ENCODE measurements around the gene DNAL1. TPM values are rescaled to one million over a fixed set of nuclear protein-coding genes. Genes with fewer than 3 reads are reported as not detected.

Gene DNAL1
- total and polyA plus RNA-seq, 10 of the 15 experiments (the other 5 are each of a cell fraction or from before 2014, with no cell fraction given): 2.4 to 18.2 (median 7.4) TPM

- WGBS (ENCODE audit: insufficient coverage, insufficient replicate concordance, low lambda C conversion rate, missing lambda C conversion rate): 72% methylated on average over 7 of the region's 7 CpGs
- no peak for TF ChIP-seq ZSCAN29 (IDR thresholded peaks at IDR 0.05)
- TF ChIP-seq HCFC1 (IDR thresholded peaks at IDR 0.05; ENCODE audit: low read length): no peak
- no peak for TF ChIP-seq NFIC (IDR thresholded peaks at IDR 0.05; ENCODE audit: low read depth, low read length)
- TF ChIP-seq, protein P1, sequence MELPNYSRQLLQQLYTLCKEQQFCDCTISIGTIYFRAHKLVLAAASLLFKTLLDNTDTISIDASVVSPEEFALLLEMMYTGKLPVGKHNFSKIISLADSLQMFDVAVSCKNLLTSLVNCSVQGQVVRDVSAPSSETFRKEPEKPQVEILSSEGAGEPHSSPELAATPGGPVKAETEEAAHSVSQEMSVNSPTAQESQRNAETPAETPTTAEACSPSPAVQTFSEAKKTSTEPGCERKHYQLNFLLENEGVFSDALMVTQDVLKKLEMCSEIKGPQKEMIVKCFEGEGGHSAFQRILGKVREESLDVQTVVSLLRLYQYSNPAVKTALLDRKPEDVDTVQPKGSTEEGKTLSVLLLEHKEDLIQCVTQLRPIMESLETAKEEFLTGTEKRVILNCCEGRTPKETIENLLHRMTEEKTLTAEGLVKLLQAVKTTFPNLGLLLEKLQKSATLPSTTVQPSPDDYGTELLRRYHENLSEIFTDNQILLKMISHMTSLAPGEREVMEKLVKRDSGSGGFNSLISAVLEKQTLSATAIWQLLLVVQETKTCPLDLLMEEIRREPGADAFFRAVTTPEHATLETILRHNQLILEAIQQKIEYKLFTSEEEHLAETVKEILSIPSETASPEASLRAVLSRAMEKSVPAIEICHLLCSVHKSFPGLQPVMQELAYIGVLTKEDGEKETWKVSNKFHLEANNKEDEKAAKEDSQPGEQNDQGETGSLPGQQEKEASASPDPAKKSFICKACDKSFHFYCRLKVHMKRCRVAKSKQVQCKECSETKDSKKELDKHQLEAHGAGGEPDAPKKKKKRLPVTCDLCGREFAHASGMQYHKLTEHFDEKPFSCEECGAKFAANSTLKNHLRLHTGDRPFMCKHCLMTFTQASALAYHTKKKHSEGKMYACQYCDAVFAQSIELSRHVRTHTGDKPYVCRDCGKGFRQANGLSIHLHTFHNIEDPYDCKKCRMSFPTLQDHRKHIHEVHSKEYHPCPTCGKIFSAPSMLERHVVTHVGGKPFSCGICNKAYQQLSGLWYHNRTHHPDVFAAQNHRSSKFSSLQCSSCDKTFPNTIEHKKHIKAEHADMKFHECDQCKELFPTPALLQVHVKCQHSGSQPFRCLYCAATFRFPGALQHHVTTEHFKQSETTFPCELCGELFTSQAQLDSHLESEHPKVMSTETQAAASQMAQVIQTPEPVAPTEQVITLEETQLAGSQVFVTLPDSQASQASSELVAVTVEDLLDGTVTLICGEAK (IDR thresholded peaks at IDR 0.05; ENCODE audit: borderline replicate concordance): no peak
- TF ChIP-seq NFXL1 (IDR thresholded peaks at IDR 0.05; ENCODE audit: borderline replicate concordance): no peak
- TF ChIP-seq HSF1 (IDR thresholded peaks at IDR 0.05; ENCODE audit: low read depth, low read length): no peak
- TF ChIP-seq, protein P2, sequence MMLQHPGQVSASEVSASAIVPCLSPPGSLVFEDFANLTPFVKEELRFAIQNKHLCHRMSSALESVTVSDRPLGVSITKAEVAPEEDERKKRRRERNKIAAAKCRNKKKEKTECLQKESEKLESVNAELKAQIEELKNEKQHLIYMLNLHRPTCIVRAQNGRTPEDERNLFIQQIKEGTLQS (IDR thresholded peaks at IDR 0.05; ENCODE audit: borderline replicate concordance, extremely low read depth, low read depth, low read length): no peak
- TF ChIP-seq ZNF592 (IDR thresholded peaks at IDR 0.05): no peak
- TF ChIP-seq, protein P3, sequence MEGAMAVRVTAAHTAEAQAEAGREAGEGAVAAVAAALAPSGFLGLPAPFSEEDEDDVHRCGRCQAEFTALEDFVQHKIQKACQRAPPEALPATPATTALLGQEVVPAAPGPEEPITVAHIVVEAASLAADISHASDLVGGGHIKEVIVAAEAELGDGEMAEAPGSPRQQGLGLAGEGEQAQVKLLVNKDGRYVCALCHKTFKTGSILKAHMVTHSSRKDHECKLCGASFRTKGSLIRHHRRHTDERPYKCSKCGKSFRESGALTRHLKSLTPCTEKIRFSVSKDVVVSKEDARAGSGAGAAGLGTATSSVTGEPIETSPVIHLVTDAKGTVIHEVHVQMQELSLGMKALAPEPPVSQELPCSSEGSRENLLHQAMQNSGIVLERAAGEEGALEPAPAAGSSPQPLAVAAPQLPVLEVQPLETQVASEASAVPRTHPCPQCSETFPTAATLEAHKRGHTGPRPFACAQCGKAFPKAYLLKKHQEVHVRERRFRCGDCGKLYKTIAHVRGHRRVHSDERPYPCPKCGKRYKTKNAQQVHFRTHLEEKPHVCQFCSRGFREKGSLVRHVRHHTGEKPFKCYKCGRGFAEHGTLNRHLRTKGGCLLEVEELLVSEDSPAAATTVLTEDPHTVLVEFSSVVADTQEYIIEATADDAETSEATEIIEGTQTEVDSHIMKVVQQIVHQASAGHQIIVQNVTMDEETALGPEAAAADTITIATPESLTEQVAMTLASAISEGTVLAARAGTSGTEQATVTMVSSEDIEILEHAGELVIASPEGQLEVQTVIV (IDR thresholded peaks at IDR 0.05; ENCODE audit: borderline replicate concordance, partially characterized antibody): no peak
- TF ChIP-seq RUNX3 (IDR thresholded peaks at IDR 0.05; ENCODE audit: low read length): no peak
- DNase-seq (ENCODE audit: low read depth, low spot score) (no peak), ATAC-seq (no peak), FAIRE-seq (no peak)
- H3K9ac ChIP-seq (ENCODE audit: control insufficient read depth, insufficient read depth, low read length): no peak overlapping the region
- peaks cover 2% of the 10 kb centered on the region for H4K20me1 ChIP-seq (ENCODE audit: control insufficient read depth, insufficient read depth)
- ChIA-PET SMC1A (ENCODE audit: uncharacterized antibody, unreplicated experiment) (interaction anchor here (0.6 to 1.8 kb wide), 9 partner anchors 9 to 404 kb away, joined by 3 to 8 read pairs (median 3); no protein-coding TSS in a partner anchor), CTCF (interaction anchor here (0.6 to 1.9 kb wide), 4 partner anchors 10 to 102 kb away, joined by 3 to 8 read pairs (median 4); no protein-coding TSS in a partner anchor), RAD21 (ENCODE audit: unreplicated experiment) (interaction anchor here (0.7 to 2.0 kb wide), 4 partner anchors 9 to 104 kb away, joined by 3 to 4 read pairs (median 3); no protein-coding TSS in a partner anchor), POLR2A (no interaction called here)
- no TSS peak for BruUV-seq (replicated peaks)
- no peaks in the 10 kb centered on the region for H3K27me3 ChIP-seq (replicated peaks in 1 of 2; ENCODE audit: control insufficient read depth in 2 of 2, insufficient read depth in 2 of 2, low read length in 1 of 2)
- no peaks in the 10 kb centered on the region for H3K9me3 ChIP-seq (replicated peaks; ENCODE audit: control insufficient read depth, insufficient read depth, low read length)
- no peaks in the 10 kb centered on the region for H3K4me1 ChIP-seq (ENCODE audit: control insufficient read depth, insufficient read depth, low read length)
- in situ Hi-C loops (cut with MboI): no loop called here
- no peak overlapping the region for H2AFZ ChIP-seq (ENCODE audit: control insufficient read depth, low read depth, low read length)
- H3K79me2 ChIP-seq (ENCODE audit: control insufficient read depth, insufficient read depth, low read length): peaks cover 1% of the 10 kb centered on the region
- H3K27ac ChIP-seq (ENCODE audit: control insufficient read depth, insufficient read depth): no peak overlapping the region
- H3K36me3 ChIP-seq (ENCODE audit: control insufficient read depth in 2 of 2, insufficient read depth in 2 of 2, low read length in 1 of 2): peaks cover 66 to 82% of the 10 kb centered on the region in 2 experiments
- no peak overlapping the region for H3K4me2 ChIP-seq (ENCODE audit: control insufficient read depth, insufficient read depth)
- no peak overlapping the region for H3K4me3 ChIP-seq
- intact Hi-C loops (cut with micrococcal nuclease; ENCODE audit: unreplicated experiment): no loop called here
Observed at GRCh38 chr14:73723406-73723796, 78.6 kb downstream of the DNAL1 start.

Data from GM12878 (cell line).